ENCODE measurements around the gene HBP1.
"Not testable (repeated sequence)": the region's sequence is repeated elsewhere in the genome, so short reads cannot be mapped to it uniquely, and the experiment has no call there.

Gene HBP1

DNA sequence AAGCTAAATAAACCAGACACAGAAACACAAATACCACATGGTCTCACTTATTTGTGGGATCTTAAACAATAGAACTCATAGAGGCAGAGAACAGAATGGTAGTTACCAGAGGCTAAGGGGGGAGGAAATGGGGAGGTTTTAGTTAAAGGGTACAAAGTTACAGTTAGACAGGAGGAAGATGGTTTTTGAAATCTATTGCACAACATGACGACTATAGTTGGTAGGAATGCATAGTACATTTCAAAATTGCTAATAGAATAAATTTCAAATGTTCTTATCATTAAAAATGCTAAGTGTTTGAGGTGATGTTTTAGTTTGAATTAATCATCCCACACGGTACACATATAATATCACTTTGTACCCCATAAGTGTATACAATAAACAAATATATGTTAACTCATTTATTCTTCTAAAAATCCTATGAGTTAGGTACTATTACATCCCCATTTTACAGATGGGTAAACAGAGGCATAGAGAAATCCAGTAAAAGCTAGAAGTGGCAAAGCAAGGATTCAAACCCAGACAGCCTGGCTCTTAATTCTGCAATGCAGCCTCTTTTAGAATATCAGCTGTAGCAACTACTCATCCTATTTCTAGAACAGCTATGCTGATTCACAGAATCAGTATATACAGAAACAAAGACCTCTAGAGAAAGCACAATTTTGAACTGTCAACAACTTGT lies 50.9 kb downstream of the HBP1 start:
- in situ Hi-C loops (cut with MboI; ENCODE audit: low sequenced_read_pairs), result no loop called here

DNA sequence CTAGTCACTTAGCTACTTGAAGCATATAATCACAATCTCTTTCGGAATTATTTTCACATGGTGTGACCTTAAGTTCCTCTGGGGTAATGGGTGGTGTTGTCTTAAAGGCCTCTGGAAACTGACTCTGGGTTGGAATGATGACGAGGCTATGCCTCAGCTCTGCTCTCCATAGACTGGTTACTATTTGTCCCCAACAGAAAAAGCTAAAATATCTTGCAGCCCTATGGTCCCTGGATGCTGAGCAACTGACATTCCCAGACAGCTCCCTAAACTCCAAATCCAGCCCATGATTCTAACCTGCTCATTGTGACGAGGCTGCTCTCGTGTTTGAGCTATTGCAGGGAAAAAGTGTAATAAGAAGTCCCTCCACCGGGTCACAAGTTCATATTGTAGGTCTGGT lies 51.6 kb downstream of the HBP1 start:
- in situ Hi-C loops (cut with MboI; ENCODE audit: low sequenced_read_pairs), result no loop called here

DNA sequence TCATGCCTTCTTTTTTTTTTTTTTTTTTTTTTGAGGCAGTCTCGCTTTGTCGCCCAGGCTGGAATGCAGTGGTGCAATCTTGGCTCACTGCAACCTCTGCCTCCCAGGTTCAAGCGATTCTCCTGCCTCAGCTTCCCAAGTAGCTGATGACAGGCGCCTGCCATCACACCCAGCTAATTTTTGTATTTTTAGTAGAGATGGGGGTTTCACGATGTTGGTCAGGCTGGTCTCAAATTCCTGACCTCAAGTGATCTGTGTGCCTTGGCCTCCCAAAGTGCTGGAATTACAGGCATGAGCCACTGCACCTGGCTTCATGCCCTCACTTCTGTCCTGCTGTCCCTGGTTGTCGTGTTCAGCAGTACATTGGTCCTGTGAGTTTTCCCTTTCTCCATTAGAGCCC lies 52.0 kb downstream of the HBP1 start:
- in situ Hi-C loops (cut with MboI; ENCODE audit: low sequenced_read_pairs), result not testable (repeated sequence)

DNA sequence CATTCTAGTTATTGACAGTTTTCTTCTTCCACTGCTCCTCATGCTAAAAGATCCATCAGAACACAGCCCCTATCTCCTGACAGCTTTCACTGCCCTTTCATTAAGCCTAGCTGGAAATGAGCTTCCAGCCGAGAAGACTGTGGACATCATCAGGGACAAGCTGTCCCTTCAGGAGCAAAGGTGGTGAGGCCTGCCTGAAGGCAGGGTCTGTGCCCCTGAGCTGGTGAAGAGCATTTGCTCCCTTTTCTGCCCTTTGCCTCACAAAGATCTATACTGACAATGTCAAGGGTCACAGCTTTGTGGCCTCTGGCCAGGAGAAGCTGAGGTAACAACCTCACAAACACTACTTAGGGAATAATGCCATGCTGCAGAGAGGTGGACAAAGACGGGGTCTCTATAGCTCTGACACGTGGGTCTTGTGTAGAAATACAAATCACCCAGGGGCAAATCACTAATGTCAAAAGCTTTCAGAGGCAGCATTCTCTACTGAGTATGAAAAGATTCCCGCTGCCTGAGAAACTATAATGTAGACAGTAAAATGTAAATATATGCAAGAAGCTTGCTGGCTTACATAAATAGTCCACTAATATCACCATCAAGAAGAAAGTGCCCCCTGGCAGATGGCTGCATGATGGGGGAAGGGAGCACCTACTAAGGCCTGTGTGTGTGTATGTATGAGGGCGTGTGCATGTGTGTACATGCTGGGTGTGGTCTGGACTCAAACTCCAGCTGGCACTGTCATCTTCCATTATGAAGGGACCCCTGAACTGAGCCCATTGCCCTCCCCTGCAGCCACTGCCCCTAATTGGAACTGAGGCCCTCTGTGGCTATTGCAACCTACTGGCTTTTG lies 55.8 kb downstream of the HBP1 start:
- in situ Hi-C loops (cut with MboI; ENCODE audit: low sequenced_read_pairs), result no loop called here

DNA sequence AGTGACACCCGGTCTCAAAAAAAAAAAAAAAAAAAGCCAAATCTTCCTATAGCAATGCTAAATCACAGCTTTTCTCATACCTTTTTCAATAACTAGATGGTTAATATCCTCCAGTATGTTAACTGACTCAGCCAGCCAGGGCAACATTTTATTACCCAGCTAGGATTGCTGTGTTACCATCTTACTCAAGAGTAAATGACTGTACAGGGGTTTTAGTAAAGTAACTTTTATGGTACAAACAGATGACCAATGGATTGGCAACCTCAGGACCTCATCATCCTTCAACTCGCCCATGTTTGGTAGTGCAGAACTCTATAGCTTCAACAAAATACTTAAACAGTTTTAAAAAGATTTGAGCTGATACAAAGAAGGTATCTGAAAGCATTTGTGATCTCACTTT lies 59.5 kb downstream of the HBP1 start:
- in situ Hi-C loops (cut with MboI; ENCODE audit: low sequenced_read_pairs), result no loop called here

DNA sequence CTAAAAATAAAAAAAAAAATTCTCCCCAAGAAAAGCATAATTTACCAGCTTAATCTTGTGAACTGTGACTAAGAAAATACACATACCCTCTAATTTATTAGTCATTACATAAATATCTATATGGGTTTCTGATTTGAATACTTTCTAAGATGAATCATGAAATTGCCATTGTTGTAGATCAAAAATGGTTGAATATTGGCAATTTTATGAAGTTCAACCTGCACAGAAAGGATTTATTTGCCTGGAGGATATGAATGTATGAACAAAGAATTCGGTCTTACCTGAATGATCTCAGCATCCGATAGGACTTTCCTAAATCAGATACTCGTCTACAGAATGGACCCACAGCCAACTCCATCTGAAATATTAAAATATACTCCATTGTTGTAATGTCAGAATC lies 61.5 kb downstream of the HBP1 start:
- in situ Hi-C loops (cut with MboI; ENCODE audit: low sequenced_read_pairs), result no loop called here

DNA sequence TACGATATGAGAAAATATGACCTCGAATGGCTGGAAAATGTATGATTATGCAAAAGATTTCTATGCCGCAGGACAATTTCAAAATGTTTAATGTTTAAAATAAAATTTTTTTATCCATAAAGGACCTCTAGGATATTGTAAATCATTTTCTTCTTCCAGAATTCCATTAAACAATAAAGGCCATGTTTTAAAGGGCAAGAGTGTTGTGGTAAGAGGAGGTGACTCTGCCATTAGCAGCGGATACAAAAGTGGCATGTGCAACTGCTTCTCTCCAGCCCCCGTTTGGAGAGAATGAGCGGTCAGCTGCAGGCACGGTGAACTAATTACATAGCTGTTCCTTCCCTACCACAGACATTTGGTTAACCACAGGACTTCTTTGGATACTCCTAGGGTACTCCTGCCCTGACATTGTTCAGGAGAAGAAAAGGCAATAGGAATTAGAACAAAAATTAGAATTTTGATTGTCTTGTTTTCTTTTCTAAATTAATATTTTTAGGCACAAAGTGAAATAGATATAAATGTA lies 63.8 kb downstream of the HBP1 start:
- in situ Hi-C loops (cut with MboI; ENCODE audit: low sequenced_read_pairs), result no loop called here

DNA sequence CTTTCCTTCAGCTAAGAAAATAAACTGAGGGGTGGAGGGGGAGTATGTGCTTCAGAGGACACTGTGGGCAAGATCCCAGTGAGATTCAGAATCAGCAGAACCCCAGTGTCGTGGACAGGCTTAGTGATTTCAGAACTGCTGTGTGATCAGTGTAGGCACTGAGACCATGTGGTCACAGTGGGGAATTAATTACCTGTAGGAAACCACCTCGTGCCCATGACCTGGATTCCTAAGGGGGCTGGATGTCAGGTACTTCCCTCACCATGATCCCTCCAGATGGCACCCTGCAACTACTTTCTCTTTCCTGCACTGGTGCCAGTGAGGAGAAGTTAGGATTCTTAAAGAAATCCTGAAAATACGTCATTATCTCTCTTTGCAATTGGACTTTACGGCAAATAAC lies 64.4 kb downstream of the HBP1 start:
- in situ Hi-C loops (cut with MboI; ENCODE audit: low sequenced_read_pairs), result no loop called here

DNA sequence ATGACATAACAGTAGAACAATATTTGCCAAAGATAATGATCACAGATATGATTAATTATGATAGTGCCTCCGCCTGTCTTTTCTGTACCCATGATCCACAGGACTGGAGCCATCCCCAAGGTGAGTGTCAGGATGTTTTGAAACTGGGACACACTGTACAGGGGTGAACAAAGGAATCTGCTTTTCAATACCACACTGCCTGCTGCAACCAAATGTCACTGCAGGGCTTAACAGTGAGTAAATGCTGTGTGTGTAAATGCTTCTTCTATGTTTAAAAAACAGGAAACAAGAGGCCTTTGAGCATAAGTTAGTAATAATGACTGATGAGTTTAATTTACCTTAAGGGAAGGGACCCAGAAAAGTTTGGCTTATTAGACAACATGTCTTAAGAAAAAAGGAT lies 65.2 kb downstream of the HBP1 start:
- in situ Hi-C loops (cut with MboI; ENCODE audit: low sequenced_read_pairs), result no loop called here

DNA sequence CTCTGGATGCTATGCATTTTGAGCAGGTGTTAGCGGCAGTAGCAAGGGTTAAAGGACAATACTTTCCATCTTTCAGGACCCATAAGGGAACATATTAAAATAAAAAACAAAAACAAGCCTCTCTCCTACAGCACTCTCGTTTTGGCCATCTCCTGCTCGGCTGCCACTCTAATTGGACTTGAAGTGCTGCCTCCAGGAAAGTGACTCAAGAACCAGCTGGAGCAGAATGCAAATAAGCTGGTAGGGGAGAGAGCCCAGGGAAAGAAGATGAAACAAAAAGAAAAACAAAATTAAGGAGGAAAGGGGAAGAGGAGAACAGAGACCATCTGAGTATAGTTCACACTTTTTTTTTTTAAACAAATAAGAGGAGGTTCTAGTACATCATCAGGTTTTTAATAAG lies 65.6 kb downstream of the HBP1 start:
- in situ Hi-C loops (cut with MboI; ENCODE audit: low sequenced_read_pairs), result no loop called here

DNA sequence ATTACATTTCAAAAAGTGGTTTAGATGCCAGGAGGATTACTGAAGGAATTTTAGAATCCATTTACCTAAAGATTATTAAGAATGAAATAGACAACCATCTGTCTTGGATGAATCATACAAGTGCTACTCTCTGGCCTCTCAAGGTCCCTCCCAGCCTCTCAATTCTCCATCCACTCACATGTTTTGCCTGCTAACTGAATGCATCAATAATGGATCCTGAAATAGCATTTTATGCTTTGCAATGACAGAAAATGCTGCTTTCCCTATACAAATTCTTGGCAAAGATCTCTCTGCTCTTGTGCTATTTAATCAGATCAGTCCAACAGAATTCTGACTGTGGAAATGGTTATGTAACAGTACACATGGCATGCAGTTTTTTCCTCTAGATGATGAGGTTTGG lies 68.1 kb downstream of the HBP1 start:
- in situ Hi-C loops (cut with MboI; ENCODE audit: low sequenced_read_pairs), result no loop called here

DNA sequence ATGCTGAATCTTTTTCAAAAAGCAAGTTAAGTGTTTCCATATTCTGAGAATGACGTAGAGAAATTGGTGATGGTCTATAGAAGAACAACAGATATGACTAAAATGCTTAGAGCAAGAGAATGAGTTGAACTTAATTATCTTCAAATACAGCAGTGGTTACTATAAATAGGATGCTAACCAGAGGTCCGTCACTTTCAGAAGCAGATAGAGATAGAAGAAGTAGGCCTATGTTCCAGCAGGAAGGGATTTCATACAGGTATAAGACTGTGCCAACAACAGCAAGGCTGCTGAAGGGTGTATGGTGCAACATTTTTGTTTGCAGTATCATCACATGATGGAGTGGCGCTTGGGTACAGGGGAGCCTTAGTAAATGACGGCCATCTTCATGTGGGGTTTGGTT lies 68.6 kb downstream of the HBP1 start:
- in situ Hi-C loops (cut with MboI; ENCODE audit: low sequenced_read_pairs), result no loop called here

DNA sequence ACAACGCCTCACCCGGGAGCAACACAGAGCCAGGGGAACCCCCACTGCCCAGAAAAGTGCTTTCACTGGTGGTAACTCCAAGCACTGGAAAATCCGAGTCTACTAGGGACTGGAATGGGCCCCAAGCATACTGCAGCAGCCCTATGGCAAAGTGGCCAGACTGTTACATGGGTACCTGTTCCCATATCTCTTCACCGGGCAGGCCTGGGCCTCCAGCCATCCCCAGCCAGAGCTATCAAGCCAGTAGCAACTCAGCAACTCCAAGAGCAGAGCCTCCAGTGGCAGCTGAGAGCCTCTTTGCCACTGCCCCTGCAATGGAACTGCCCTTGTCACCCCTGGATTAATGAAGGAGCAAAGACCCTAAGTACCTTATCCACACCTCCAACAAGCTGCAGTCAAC lies 73.5 kb downstream of the HBP1 start:
- in situ Hi-C loops (cut with MboI; ENCODE audit: low sequenced_read_pairs), result no loop called here

DNA sequence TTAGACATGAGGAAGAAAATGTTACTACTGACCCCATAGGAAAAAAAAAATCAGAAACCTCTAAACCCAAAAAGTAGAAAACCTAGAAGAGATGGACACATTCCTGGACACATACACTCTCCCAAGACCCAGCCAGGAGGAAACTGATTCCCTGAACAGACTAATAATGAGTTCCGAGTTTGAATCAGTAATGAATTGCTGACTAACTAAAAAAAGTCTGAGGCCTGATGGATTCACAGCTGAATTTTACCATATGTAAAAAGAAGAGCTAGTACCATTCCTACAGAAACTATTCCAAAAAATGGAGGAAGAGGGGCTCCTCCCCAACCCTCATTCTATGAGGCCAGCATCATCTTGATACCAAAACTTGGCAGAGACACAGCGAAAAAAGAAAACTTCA lies 75.8 kb downstream of the HBP1 start:
- in situ Hi-C loops (cut with MboI; ENCODE audit: low sequenced_read_pairs), result no loop called here

DNA sequence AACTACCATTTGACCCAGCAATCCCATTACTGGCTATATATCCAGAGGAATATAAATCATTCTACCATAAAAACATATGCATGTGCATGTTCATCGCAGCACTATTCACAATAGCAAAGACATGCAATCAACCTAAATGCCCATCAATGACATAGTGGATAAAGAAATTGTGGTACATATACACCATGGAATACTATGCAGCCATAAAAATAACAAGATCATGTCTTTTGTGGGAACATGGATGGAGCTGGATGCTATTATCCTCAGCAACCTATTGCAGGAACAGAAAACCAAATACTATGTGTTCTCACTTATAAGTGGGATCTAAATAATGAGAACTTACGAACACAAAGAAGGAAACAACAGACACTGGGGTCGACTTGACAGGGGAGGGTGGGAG lies 78.0 kb downstream of the HBP1 start:
- in situ Hi-C loops (cut with MboI; ENCODE audit: low sequenced_read_pairs), result not testable (repeated sequence)

DNA sequence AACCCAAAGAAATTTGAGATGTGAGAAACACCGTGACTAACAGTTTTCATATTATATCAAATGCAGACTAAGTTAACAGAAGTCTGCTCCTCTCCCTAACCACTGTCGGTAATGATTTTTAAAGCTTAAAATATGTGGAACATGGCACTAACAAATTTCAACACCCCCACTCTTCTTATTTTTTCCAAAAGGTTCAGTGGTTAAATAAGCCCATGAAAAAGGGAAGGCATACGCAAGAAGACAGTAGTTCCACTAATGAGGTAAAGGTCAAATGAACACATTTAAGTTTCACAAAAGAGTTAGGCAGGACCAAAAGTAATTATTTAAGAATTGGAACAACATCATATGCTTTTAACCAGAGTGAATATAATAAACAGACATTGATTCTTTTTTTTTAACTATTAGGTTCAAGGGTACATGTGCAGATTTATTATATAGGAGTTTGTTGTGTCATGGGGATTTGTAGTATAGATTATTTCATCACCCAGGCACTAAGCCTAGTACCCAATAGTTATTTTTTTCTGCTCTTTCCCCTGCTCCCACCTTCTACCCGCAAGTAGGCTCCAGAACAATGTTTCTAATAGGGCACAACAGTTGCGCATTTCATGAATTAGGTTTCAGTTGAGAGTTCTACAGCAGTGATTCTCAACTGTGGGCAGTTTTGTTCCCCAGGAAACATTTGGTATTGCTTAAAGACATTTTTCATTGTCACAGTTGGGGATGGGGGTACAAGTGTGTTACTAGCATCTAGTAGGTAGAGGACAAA lies 79.9 kb downstream of the HBP1 start:
- in situ Hi-C loops (cut with MboI; ENCODE audit: low sequenced_read_pairs), result no loop called here

DNA sequence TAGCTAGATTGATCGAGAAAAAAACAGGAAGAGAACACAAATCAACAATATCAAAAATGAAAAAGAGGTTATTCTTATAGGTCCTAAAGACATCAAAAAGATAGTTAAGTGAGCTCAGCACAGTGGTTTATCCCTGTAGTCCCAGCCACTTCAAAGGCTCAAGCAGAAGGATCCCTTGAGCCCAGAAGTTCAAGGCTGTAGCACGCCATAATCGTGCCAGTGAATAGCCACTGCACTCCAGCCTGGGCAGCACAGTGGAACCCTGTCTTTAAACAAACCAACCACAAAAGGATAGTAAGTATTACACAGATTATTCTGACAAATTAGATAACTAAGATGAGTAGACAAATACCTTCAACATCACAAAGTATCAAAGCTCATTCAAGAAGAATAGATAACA lies 83.2 kb downstream of the HBP1 start:
- in situ Hi-C loops (cut with MboI; ENCODE audit: low sequenced_read_pairs), result no loop called here

Data from HL-60/S4 (cell line).